SJSA1 (cell line): Measurements from ENCODE around the gene RANBP17. TPM values are rescaled to one million over a fixed set of nuclear protein-coding genes. Genes with fewer than 3 reads are reported as not detected.

Experiments used
- DNase-seq, 2 experiments: peaks; one replicate each; pipeline ENCODE4 v3.0.0-alpha.2; 2015 to 2020; ENCODE audit warnings: low spot score in 2 of 2, low read depth in 1 of 2
- H3K27ac ChIP-seq: fragments of 250-450 bp; sonication (Bioruptor Pico); 2 replicates; pipeline ENCODE4 v1.5.1; 2020; ENCODE audit warnings: mild to moderate bottlenecking, moderate library complexity
- H3K27me3 ChIP-seq: fragments of 250-450 bp; sonication (Bioruptor Pico); replicated peaks from 2 replicates; pipeline ENCODE4 v1.5.1; 2020; ENCODE audit warnings: mild to moderate bottlenecking, moderate library complexity
- H3K36me3 ChIP-seq: fragments of 250-450 bp; sonication (Bioruptor Pico); 2 replicates; pipeline ENCODE4 v1.5.1; 2020; ENCODE audit warnings: mild to moderate bottlenecking
- H3K4me1 ChIP-seq: fragments of 250-450 bp; sonication (Bioruptor Pico); replicated peaks from 2 replicates; pipeline ENCODE4 v1.6.1; 2021; ENCODE audit warnings: mild to moderate bottlenecking
- H3K4me3 ChIP-seq: fragments of 250-450 bp; sonication (Bioruptor Pico); 2 replicates; pipeline ENCODE4 v1.5.1; 2020; ENCODE audit warnings: mild to moderate bottlenecking
- H3K9me3 ChIP-seq: fragments of 250-450 bp; sonication (Bioruptor Pico); replicated peaks from 2 replicates; pipeline ENCODE4 v1.5.1; 2020; ENCODE audit warnings: mild to moderate bottlenecking
- total RNA-seq: library from RNA; depleted of rRNA; stranded (reverse); fragments of >200 nt; shearing (Covaris generic); gene quantifications from 2 replicates; pipeline ENCODE4 v1.2.3, GENCODE V29; 2014

RANBP17 gene
- total RNA-seq, 1 experiment from 2014 or later, result 24.6 TPM

- Histone ChIP-seq H3K27me3 (peaks cover 52% of the 10 kb centered on the region), H3K4me3 (no peak overlapping the region), H3K9me3 (peaks cover 17% of the 10 kb centered on the region), H3K27ac (no peak overlapping the region), H3K36me3 (no peaks in the 10 kb centered on the region), H3K4me1 (peaks cover 8% of the 10 kb centered on the region)
- peak in 1 of 2 experiments; percentile 47 for DNase-seq
Observed at GRCh38 chr5:171315386-171315891, 453.6 kb downstream of the RANBP17 start.

GRCh38 chr5:171315925-171316257 lies 454.1 kb downstream of the RANBP17 start:
- H3K27ac ChIP-seq, result no peak overlapping the region
- no peak overlapping the region for H3K4me3 ChIP-seq
- peaks cover 49% of the 10 kb centered on the region for H3K27me3 ChIP-seq
- no peaks in the 10 kb centered on the region for H3K36me3 ChIP-seq
- DNase-seq, result no peak
- H3K9me3 ChIP-seq, result peaks cover 13% of the 10 kb centered on the region
- H3K4me1 ChIP-seq, result peaks cover 6% of the 10 kb centered on the region

GRCh38 chr5:171316258-171317121 lies 454.7 kb downstream of the RANBP17 start:
- H3K27ac ChIP-seq, result no peak overlapping the region
- no peak for DNase-seq
- no peak overlapping the region for H3K4me3 ChIP-seq
- H3K27me3 ChIP-seq, result peaks cover 47% of the 10 kb centered on the region
- H3K36me3 ChIP-seq, result no peaks in the 10 kb centered on the region
- peaks cover under 1% of the 10 kb centered on the region for H3K4me1 ChIP-seq
- H3K9me3 ChIP-seq, result peaks cover 7% of the 10 kb centered on the region

GRCh38 chr5:171317230-171317629 lies 455.4 kb downstream of the RANBP17 start:
- no peaks in the 10 kb centered on the region for H3K4me1 ChIP-seq
- peaks cover 6% of the 10 kb centered on the region; the same call in 1 of the 2 replicates for H3K9me3 ChIP-seq
- no peak overlapping the region for H3K27ac ChIP-seq
- H3K27me3 ChIP-seq, result peaks cover 45% of the 10 kb centered on the region
- H3K36me3 ChIP-seq, result no peaks in the 10 kb centered on the region
- no peak for DNase-seq
- no peak overlapping the region for H3K4me3 ChIP-seq

GRCh38 chr5:171318026-171318425 lies 456.2 kb downstream of the RANBP17 start:
- peaks cover 6% of the 10 kb centered on the region; the same call in 1 of the 2 replicates for H3K9me3 ChIP-seq
- no peak for DNase-seq
- H3K4me3 ChIP-seq, result no peak overlapping the region
- no peaks in the 10 kb centered on the region for H3K36me3 ChIP-seq
- H3K4me1 ChIP-seq, result no peaks in the 10 kb centered on the region
- H3K27me3 ChIP-seq, result peaks cover 44% of the 10 kb centered on the region
- H3K27ac ChIP-seq, result no peak overlapping the region

GRCh38 chr5:171321447-171321846 lies 459.6 kb downstream of the RANBP17 start:
- Histone ChIP-seq H3K27me3 (peaks cover 54% of the 10 kb centered on the region), H3K27ac (no peak overlapping the region), H3K4me3 (no peak overlapping the region)

GRCh38 chr5:171322527-171322926 lies 460.7 kb downstream of the RANBP17 start:
- H3K4me3 ChIP-seq, result no peak overlapping the region
- H3K27ac ChIP-seq, result no peak overlapping the region
- H3K27me3 ChIP-seq, result peaks cover 49% of the 10 kb centered on the region
- no peak for DNase-seq
- H3K36me3 ChIP-seq, result no peaks in the 10 kb centered on the region
- H3K4me1 ChIP-seq, result no peaks in the 10 kb centered on the region
- H3K9me3 ChIP-seq, result no peaks in the 10 kb centered on the region

More at GRCh38 chr5:171321447-171321846, 459.6 kb downstream of the RANBP17 start:
- DNase-seq, result no peak
- Histone ChIP-seq H3K4me1 (no peaks in the 10 kb centered on the region), H3K36me3 (no peaks in the 10 kb centered on the region), H3K9me3 (no peaks in the 10 kb centered on the region)

- Histone ChIP-seq H3K27me3 (peaks cover 51% of the 10 kb centered on the region), H3K4me3 (no peak overlapping the region), H3K9me3 (no peaks in the 10 kb centered on the region), H3K4me1 (no peaks in the 10 kb centered on the region), H3K36me3 (no peaks in the 10 kb centered on the region), H3K27ac (no peak overlapping the region)
- no peak for DNase-seq
Observed at GRCh38 chr5:171323007-171323406, 461.2 kb downstream of the RANBP17 start.

- Histone ChIP-seq H3K27ac (no peak overlapping the region), H3K4me1 (no peaks in the 10 kb centered on the region), H3K4me3 (no peak overlapping the region), H3K27me3 (peaks cover 50% of the 10 kb centered on the region), H3K36me3 (no peaks in the 10 kb centered on the region), H3K9me3 (no peaks in the 10 kb centered on the region)
- no peak for DNase-seq
Observed at GRCh38 chr5:171323806-171324632, 462.2 kb downstream of the RANBP17 start.

GRCh38 chr5:171330021-171330420 lies 468.2 kb downstream of the RANBP17 start:
- no peaks in the 10 kb centered on the region for H3K9me3 ChIP-seq
- H3K36me3 ChIP-seq, result no peaks in the 10 kb centered on the region
- no peak overlapping the region for H3K27ac ChIP-seq
- H3K4me1 ChIP-seq, result no peaks in the 10 kb centered on the region
- H3K27me3 ChIP-seq, result peaks cover 21% of the 10 kb centered on the region; the same call in 1 of the 2 replicates
- H3K4me3 ChIP-seq, result no peak overlapping the region
- DNase-seq, result no peak

- Histone ChIP-seq H3K9me3 (no peaks in the 10 kb centered on the region), H3K27me3 (0 out of 2 replicates have a peak, but pooled peaks cover 7% of the 10 kb centered on the region), H3K27ac (no peak overlapping the region), H3K4me1 (no peaks in the 10 kb centered on the region), H3K4me3 (no peak overlapping the region), H3K36me3 (no peaks in the 10 kb centered on the region)
- DNase-seq, result no peak
Observed at GRCh38 chr5:171335616-171336015, 473.8 kb downstream of the RANBP17 start.

GRCh38 chr5:171336521-171337209 lies 474.8 kb downstream of the RANBP17 start:
- Histone ChIP-seq H3K4me1 (no peaks in the 10 kb centered on the region), H3K27ac (no peak overlapping the region), H3K4me3 (peak overlapping the region; percentile 17), H3K9me3 (no peaks in the 10 kb centered on the region), H3K27me3 (0 out of 2 replicates have a peak, but pooled peaks cover 7% of the 10 kb centered on the region), H3K36me3 (no peaks in the 10 kb centered on the region)
- peak in 1 of 2 experiments; percentile 33 for DNase-seq

GRCh38 chr5:171337210-171337569 lies 475.4 kb downstream of the RANBP17 start:
- Histone ChIP-seq H3K27ac (no peak overlapping the region), H3K9me3 (no peaks in the 10 kb centered on the region), H3K4me3 (peak overlapping the region; percentile 17), H3K4me1 (no peaks in the 10 kb centered on the region), H3K27me3 (0 out of 2 replicates have a peak, but pooled peaks cover 7% of the 10 kb centered on the region), H3K36me3 (no peaks in the 10 kb centered on the region)
- no peak for DNase-seq
